OCI-LY1 (cell line): ENCODE measurements around the gene CENPQ.

Experiments used
- H2AFZ ChIP-seq: fragments of 200-600 bp; sonication (generic), shearing (Covaris generic); 2 replicates; pipeline ENCODE4 v1.6.0; 2014; ENCODE audit warnings: antibody characterized with exemption, mild to moderate bottlenecking, low read length
- H3F3A ChIP-seq: fragments of 200-600 bp; sonication (generic), shearing (Covaris generic); 2 replicates; pipeline ENCODE4 v1.6.0; 2014; ENCODE audit warnings: mild to moderate bottlenecking, antibody characterized with exemption, low read length, moderate library complexity; ENCODE audit not compliant: insufficient read depth
- H3K27ac ChIP-seq: fragments of 200-600 bp; sonication (generic); 2 replicates; pipeline ENCODE4 v1.5.1; 2014; ENCODE audit warnings: low read length, mixed run types, mild to moderate bottlenecking, low read depth; ENCODE audit not compliant: poor library complexity, severe bottlenecking
- H3K27me3 ChIP-seq: fragments of 200-600 bp; sonication (generic); 2 replicates; pipeline ENCODE4 v1.6.0; 2014; ENCODE audit warnings: antibody characterized with exemption, mild to moderate bottlenecking, low read length, moderate library complexity; ENCODE audit not compliant: insufficient read depth
- H3K36me3 ChIP-seq: fragments of 200-600 bp; sonication (generic); 2 replicates; pipeline ENCODE4 v1.6.1; 2014; ENCODE audit warnings: mild to moderate bottlenecking, antibody characterized with exemption, low read length, moderate library complexity, mixed read lengths; ENCODE audit not compliant: insufficient read depth
- H3K4me1 ChIP-seq: fragments of 200-600 bp; sonication (generic); 2 replicates; pipeline ENCODE4 v1.5.1; 2014; ENCODE audit warnings: mild to moderate bottlenecking, low read length, moderate library complexity; ENCODE audit not compliant: insufficient read depth, severe bottlenecking
- H3K4me2 ChIP-seq: fragments of 200-600 bp; sonication (generic), shearing (Covaris generic); 2 replicates; pipeline ENCODE4 v1.6.1; 2014; ENCODE audit warnings: low read length
- H3K4me3 ChIP-seq: fragments of 200-600 bp; sonication (generic); 2 replicates; pipeline ENCODE4 v1.5.1; 2014; ENCODE audit warnings: low read length, low read depth, mild to moderate bottlenecking, mixed read lengths; ENCODE audit not compliant: poor library complexity, severe bottlenecking
- H3K79me2 ChIP-seq: fragments of 200-600 bp; shearing (Covaris generic); 2 replicates; pipeline ENCODE4 v1.6.1; 2016; ENCODE audit warnings: mixed run types, low read length, mixed read lengths; ENCODE audit not compliant: insufficient read depth
- H3K9ac ChIP-seq: fragments of 200-600 bp; sonication (generic), shearing (Covaris generic); 2 replicates; pipeline ENCODE4 v1.6.1; 2014; ENCODE audit warnings: mild to moderate bottlenecking, low read length, mixed read lengths
- H3K9me2 ChIP-seq: fragments of 200-600 bp; sonication (generic), shearing (Covaris generic); 2 replicates; pipeline ENCODE4 v1.6.1; 2014; ENCODE audit warnings: low read depth, mild to moderate bottlenecking, low read length, mixed read lengths
- H3K9me3 ChIP-seq: fragments of 200-600 bp; shearing (Covaris generic); 2 replicates; pipeline ENCODE4 v1.6.1; 2014; ENCODE audit warnings: low read length, mixed read lengths
- H4K20me1 ChIP-seq: fragments of 200-600 bp; sonication (generic), shearing (Covaris generic); 2 replicates; pipeline ENCODE4 v1.6.0; 2016; ENCODE audit warnings: mild to moderate bottlenecking, low read length; ENCODE audit not compliant: insufficient read depth
- EZH2 ChIP-seq: fragments of 200-600 bp; sonication (generic), shearing (Covaris generic); IDR thresholded peaks from 2 replicates; pipeline ENCODE4 v1.8.0; 2017; ENCODE audit warnings: borderline replicate concordance, mixed run types, mild to moderate bottlenecking, antibody characterized with exemption, low read length, moderate library complexity, mixed read lengths
- TF ChIP-seq, protein P1 (sequence below): fragments of 200-600 bp; sonication (generic), shearing (Covaris generic); IDR thresholded peaks from 2 replicates; pipeline ENCODE4 v1.5.1; 2017; ENCODE audit warnings: mild to moderate bottlenecking, antibody characterized with exemption, low read length, moderate library complexity, mixed read lengths

The CENPQ gene

DNA sequence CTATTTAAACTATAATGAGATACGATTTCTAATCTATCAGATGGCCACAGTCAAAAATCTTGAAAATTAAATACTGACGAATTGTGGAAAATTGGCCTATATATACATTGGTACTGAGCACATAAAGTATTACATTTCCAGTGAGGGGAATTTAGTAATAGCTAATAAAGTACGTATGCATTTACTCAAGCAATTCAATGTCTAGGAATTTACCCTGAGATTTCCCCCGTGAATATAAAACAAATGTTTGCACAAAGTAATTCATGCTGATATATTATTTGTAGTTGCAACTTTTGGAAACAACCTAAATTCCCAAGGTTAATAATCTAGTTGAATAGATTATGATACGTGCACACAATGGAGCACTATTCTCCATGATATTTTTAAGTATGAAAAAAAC is 72.6 kb downstream of the CENPQ start:
- no peaks in the 10 kb centered on the region for H3K4me1 ChIP-seq
- H2AFZ ChIP-seq, result no peak overlapping the region
- no peak overlapping the region for H3K4me3 ChIP-seq
- H4K20me1 ChIP-seq, result no peaks in the 10 kb centered on the region
- H3K9ac ChIP-seq, result no peak overlapping the region
- no peaks in the 10 kb centered on the region; the same call in 1 of the 2 replicates for H3F3A ChIP-seq
- H3K79me2 ChIP-seq, result no peaks in the 10 kb centered on the region
- H3K27me3 ChIP-seq, result no peaks in the 10 kb centered on the region
- no peaks in the 10 kb centered on the region for H3K9me3 ChIP-seq
- no peak for TF ChIP-seq EZH2
- TF ChIP-seq, protein P1, sequence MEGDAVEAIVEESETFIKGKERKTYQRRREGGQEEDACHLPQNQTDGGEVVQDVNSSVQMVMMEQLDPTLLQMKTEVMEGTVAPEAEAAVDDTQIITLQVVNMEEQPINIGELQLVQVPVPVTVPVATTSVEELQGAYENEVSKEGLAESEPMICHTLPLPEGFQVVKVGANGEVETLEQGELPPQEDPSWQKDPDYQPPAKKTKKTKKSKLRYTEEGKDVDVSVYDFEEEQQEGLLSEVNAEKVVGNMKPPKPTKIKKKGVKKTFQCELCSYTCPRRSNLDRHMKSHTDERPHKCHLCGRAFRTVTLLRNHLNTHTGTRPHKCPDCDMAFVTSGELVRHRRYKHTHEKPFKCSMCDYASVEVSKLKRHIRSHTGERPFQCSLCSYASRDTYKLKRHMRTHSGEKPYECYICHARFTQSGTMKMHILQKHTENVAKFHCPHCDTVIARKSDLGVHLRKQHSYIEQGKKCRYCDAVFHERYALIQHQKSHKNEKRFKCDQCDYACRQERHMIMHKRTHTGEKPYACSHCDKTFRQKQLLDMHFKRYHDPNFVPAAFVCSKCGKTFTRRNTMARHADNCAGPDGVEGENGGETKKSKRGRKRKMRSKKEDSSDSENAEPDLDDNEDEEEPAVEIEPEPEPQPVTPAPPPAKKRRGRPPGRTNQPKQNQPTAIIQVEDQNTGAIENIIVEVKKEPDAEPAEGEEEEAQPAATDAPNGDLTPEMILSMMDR, result no peak
- H3K4me2 ChIP-seq, result no peak overlapping the region
- no peaks in the 10 kb centered on the region for H3K36me3 ChIP-seq
- no peaks in the 10 kb centered on the region for H3K9me2 ChIP-seq
- no peak overlapping the region for H3K27ac ChIP-seq

DNA sequence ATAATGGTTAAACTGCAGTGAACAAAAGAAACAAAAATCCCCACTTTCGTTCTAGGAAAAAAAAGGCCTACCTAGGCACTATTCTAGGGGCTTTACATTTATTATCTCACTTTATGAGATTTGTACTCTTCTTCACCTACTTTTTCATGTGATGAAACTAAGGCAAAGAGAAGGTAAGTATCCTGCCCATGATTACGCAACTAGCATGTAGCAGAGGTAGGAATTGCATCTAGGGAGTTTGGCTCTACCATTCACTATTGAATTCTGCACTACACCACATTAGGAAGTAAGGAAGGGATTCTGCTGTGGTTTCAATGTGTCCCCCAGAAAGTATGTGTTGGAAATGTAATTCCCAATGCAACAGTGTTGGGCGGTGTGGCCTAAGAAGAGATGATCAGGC is 75.9 kb downstream of the CENPQ start:
- Histone ChIP-seq H3K9me3 (no peaks in the 10 kb centered on the region), H3K36me3 (no peaks in the 10 kb centered on the region), H2AFZ (no peak overlapping the region), H3F3A (no peaks in the 10 kb centered on the region; the same call in 1 of the 2 replicates), H3K79me2 (no peaks in the 10 kb centered on the region), H3K4me1 (no peaks in the 10 kb centered on the region), H3K27me3 (no peaks in the 10 kb centered on the region), H3K27ac (no peak overlapping the region), H4K20me1 (no peaks in the 10 kb centered on the region), H3K9me2 (no peaks in the 10 kb centered on the region), H3K9ac (no peak overlapping the region), H3K4me3 (no peak overlapping the region), H3K4me2 (no peak overlapping the region)
- no peak for TF ChIP-seq EZH2
- TF ChIP-seq, protein P1, result no peak

DNA sequence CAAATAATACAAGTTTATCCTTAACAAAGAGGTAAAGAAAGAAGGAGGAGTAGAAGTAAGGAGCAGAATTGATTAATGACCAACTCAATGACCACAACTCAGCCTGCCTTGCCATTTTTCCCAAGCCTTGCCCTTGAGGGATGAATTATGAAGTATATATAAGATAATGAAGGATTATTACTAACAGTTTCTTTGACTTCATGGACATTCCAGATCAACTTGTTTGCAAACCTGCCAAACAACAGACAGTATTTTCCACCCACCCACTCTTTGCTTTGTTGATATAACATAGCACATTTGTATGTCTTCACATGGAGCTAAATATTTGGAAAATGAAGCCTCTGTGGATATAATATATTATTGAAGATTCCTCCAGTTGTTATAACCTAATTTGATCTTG is 77.4 kb downstream of the CENPQ start:
- H3K4me2 ChIP-seq, result no peak overlapping the region
- no peaks in the 10 kb centered on the region for H3K36me3 ChIP-seq
- H3K4me1 ChIP-seq, result no peaks in the 10 kb centered on the region
- no peak overlapping the region for H3K27ac ChIP-seq
- no peaks in the 10 kb centered on the region for H3K9me3 ChIP-seq
- H3F3A ChIP-seq, result no peaks in the 10 kb centered on the region; the same call in 1 of the 2 replicates
- H3K9ac ChIP-seq, result no peak overlapping the region
- no peaks in the 10 kb centered on the region for H3K27me3 ChIP-seq
- H4K20me1 ChIP-seq, result no peaks in the 10 kb centered on the region
- no peak overlapping the region for H2AFZ ChIP-seq
- no peak overlapping the region for H3K4me3 ChIP-seq
- H3K9me2 ChIP-seq, result no peaks in the 10 kb centered on the region
- no peaks in the 10 kb centered on the region for H3K79me2 ChIP-seq
- no peak for TF ChIP-seq EZH2
- TF ChIP-seq, protein P1, result no peak
